Amniotic epithelial cell (primary cell): ENCODE results near the gene CCDC34.

Experiments used
- DNase-seq: peaks from one replicate; pipeline ENCODE4 v3.0.0-alpha.2; 2010; ENCODE audit warnings: low read depth

CCDC34 gene

GRCh38 chr11:27392278-27393114 is 29.5 kb upstream of the CCDC34 start:
- DNase-seq = peak; percentile 97

GRCh38 chr11:27391331-27392015 is 28.5 kb upstream of the CCDC34 start:
- DNase-seq = peak; percentile 28

- peak; percentile 80 for DNase-seq
Measured at GRCh38 chr11:27390318-27391295, 27.6 kb upstream of the CCDC34 start.

- peak; percentile 74 for DNase-seq
Measured at GRCh38 chr11:27388869-27389268, 25.9 kb upstream of the CCDC34 start.

GRCh38 chr11:27388001-27388400 is 25.0 kb upstream of the CCDC34 start:
- no peak for DNase-seq

- no peak for DNase-seq
Measured at GRCh38 chr11:27387362-27387761, 24.3 kb upstream of the CCDC34 start.

GRCh38 chr11:27386181-27386845 is 23.3 kb upstream of the CCDC34 start:
- no peak for DNase-seq

GRCh38 chr11:27385245-27385644 is 22.2 kb upstream of the CCDC34 start:
- DNase-seq = peak; percentile 78

- no peak for DNase-seq
Measured at GRCh38 chr11:27384227-27384626, 21.2 kb upstream of the CCDC34 start.

- no peak for DNase-seq
Measured at GRCh38 chr11:27383645-27384044, 20.6 kb upstream of the CCDC34 start.

- no peak for DNase-seq
Measured at GRCh38 chr11:27381238-27381666, 18.2 kb upstream of the CCDC34 start.

GRCh38 chr11:27380771-27381170 is 17.8 kb upstream of the CCDC34 start:
- DNase-seq = peak; percentile 71

- no peak for DNase-seq
Measured at GRCh38 chr11:27379449-27379848, 16.4 kb upstream of the CCDC34 start.

GRCh38 chr11:27375370-27375769 is 12.4 kb upstream of the CCDC34 start:
- DNase-seq = no peak

- DNase-seq = no peak
Measured at GRCh38 chr11:27373856-27374602, 11.0 kb upstream of the CCDC34 start.

- DNase-seq = no peak
Measured at GRCh38 chr11:27373392-27373791, 10.4 kb upstream of the CCDC34 start.

- DNase-seq = no peak
Measured at GRCh38 chr11:27372164-27372563, 9.1 kb upstream of the CCDC34 start.

GRCh38 chr11:27371489-27371888 is 8.5 kb upstream of the CCDC34 start:
- DNase-seq = no peak

GRCh38 chr11:27370374-27370773 is 7.4 kb upstream of the CCDC34 start:
- peak; percentile 44 for DNase-seq

- no peak for DNase-seq
Measured at GRCh38 chr11:27367881-27368280, 4.9 kb upstream of the CCDC34 start.

- no peak for DNase-seq
Measured at GRCh38 chr11:27363576-27364117, 632 bp upstream of the CCDC34 start.
